ENCODE data around the gene NME7.
"Not testable (repeated sequence)": the region's sequence is repeated elsewhere in the genome, so short reads cannot be mapped to it uniquely, and the experiment has no call there.

The NME7 gene

DNA sequence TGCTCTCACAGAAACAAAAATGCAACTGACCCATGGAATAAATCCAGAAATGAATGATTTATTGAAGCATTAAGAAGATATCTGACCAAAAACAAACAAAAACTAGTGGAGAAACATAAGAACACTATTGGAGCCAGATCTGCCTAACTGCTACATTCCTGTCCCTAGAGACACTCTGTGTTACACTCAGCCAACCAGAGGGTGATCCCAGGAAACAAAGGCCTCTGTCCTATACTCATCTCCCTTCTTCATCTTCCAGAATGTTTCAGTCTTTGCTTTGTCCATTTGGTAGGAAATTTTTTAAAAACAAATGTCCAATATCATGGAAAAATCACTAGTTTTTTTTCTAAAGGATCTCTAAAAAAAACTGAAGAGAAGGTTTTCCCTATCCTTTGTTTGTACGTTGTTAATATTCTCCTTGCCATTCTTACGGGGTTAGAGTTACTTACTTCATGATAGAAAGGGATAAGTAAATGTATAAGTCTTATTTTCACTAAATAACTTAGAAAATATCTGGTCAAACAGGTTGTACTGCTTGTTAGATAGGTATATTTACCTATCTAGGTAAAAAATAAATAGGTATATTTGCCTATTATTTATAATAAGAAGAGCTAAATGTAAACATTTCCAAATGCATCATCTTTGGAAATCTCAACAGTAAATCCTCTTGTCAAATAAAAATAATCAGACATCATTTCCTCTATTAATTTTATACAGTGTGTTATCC, 59.1 kb downstream of the NME7 start:
- DNase-seq (ENCODE audit: insufficient read length, low spot score) (no peak), FAIRE-seq (peak; percentile 35)

DNA sequence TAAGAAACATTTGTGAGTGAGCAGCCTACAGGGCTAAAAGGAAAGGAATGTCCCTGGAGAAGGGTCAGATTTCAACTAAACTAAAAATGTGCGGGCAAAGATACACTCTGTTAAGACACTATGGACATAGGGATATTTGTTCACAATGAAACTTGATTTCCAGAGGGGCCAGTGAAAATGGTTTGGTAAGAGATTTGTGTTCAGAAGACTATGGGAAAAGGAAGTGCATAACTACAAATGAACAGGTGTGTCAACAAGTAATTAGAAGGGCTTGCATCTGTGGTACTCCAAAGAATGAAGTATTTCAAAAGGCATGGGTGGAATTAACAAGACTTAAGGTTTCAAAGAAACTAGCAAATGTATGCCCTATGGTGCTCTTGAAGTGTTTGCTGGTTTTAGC, 60.4 kb downstream of the NME7 start:
- DNase-seq (ENCODE audit: insufficient read length, low spot score) (no peak), FAIRE-seq (no peak)

DNA sequence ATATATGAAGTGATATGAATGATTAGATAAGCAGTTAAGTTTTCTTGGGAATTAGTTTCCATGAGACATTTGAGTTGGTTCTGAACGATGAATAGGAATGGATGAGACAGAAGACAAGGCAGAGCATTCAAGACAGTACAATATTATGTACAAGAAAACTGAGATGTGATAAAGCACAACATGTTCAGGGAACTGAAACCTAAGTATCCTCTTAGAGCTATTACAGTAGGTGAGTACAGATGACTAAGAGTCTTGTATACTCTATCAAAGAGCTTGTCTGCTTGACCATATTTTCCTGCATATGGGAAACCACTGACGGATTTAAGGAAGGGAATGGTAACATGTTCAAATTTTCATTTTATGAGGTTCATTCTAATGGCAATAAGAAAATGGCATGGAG, 61.6 kb downstream of the NME7 start:
- FAIRE-seq (no peak), DNase-seq (ENCODE audit: insufficient read length, low spot score) (no peak)

DNA sequence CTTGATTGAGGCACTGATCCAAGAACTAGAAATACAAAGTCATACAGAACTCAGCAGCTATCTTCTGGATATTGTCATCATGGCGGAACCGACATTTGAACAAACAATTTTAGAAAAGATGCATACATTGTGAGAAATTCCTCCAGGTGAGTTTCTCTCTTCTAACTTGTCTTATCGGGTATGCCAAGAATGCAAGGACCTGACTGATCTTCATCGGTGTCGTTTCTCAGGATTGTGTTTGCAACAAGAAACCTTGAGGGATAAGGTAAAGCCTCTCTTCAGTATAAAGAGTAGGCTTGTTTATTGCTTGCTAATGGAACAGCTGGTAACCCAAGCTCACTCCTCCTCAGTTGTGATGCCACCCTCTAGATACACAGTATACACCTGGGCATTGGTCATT, 62.2 kb downstream of the NME7 start:
- FAIRE-seq (no peak), DNase-seq (ENCODE audit: insufficient read length, low spot score) (no peak)

DNA sequence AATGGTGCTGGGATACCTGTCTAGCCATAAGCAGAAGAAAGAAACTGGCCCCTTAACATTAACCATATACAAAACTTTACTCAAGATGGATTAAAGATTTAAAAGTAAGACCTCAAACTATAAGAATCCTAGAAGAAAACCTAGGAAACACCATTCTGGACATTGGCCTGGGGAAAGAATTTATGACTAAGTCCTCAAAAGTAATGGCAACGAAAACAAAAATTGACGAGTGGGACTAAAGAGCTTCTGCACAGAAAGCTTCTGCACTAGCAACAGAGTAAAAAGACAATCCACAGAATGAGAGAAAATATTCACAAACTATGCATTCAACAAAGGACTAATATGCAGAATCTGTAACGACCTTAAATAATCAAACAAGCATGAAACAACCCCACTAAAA, 66.7 kb downstream of the NME7 start:
- no peak for FAIRE-seq
- no peak for DNase-seq (ENCODE audit: insufficient read length, low spot score)

DNA sequence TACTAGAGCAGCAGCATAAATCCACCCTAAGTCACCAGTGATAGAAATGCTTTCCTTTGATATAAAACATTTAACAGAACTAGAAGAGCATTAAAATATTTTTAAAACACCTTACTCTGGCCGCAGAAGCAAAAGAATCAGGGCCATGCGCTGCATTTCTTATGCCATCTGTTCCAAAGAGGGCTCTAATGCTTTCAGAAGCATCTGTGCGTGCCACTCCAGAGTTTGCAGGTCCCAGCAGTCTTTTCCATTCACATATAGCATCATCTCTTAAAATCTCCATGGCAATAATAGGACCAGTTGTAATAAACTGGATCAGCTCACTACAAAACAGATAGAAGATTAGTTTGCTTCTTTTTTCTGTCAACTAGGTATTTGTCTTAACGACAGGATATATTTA, 69.2 kb downstream of the NME7 start:
- no peak for DNase-seq (ENCODE audit: insufficient read length, low spot score)

DNA sequence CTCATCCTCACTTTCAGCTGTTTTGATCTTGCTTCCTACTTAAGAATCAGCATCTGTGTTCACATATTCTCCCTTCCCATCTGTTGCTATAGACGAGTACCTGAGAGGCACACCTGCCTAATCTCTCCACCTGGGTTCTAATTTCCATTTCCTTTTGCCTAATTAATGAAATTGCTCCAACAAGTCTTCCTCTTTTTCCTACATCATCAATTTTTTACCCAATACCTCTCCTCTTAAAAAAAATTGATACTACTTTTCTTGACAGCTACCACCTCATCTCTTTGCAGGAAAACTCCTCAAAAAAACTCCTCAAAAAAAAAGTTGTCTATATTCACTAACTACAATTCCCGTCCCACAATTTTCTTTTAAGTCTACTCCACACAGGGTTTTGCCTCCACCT, 71.8 kb downstream of the NME7 start:
- DNase-seq (ENCODE audit: insufficient read length, low spot score) = no peak
- no peak for FAIRE-seq

More for the DNA sequence above, 69.2 kb downstream of the NME7 start:
- no peak for FAIRE-seq

DNA sequence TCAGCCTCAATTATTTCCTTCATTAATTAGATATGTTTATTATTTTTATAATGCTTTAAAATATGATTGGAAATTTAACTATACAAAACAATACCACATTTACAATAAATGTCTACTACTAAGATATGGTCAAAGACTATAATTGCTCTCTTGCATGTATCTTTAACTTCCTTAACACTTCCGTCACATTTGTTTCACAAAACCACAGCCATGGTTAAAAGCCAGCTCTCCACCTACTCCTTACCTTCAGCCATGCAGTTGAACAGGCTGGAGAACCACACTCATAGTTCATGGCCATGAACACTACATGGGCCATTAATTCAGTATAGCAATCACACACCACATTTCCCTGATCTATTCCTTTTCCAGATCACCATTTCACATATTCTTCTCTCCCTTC, 72.2 kb downstream of the NME7 start:
- DNase-seq (ENCODE audit: insufficient read length, low spot score) (no peak), FAIRE-seq (peak; percentile 40)

DNA sequence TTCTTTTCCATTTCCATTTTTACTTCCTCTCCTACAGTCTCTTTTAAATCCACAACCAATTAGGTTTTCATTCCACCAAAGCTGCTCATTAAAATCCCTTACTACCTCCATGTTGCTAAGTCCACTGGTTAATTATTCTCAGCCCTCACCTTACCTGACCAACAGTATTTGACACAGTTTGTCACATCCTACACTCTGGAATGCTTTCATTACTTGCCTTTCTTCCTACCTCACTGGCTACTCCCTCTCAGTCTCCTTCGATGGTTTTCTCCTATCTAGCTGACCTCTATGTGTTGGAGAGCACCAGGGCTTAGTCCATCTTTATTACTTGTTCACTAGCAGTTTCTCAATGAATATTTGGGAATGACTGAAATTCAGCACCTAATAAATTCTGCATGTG, 78.6 kb downstream of the NME7 start:
- no peak for DNase-seq (ENCODE audit: insufficient read length, low spot score)
- no peak for FAIRE-seq

DNA sequence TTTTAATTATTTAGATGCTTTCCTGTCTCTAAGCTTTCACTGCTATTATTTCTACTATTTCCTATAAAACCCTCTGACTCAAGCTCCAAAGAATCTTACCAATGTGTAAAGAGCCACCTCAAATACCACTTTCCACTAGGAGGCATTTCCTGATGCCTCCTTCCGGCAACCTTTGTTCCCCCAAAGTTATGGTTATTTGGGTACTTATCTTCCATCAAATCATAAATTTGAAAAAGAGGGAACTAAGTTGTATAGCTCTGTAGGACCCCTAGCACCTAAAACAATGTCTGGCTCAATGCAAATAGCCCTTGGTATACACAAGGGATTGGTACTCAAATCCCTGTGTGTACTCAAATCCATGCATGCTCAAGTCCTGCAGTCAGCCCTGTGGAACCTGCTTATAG, 79.6 kb downstream of the NME7 start:
- DNase-seq (ENCODE audit: insufficient read length, low spot score) (no peak), FAIRE-seq (no peak)

DNA sequence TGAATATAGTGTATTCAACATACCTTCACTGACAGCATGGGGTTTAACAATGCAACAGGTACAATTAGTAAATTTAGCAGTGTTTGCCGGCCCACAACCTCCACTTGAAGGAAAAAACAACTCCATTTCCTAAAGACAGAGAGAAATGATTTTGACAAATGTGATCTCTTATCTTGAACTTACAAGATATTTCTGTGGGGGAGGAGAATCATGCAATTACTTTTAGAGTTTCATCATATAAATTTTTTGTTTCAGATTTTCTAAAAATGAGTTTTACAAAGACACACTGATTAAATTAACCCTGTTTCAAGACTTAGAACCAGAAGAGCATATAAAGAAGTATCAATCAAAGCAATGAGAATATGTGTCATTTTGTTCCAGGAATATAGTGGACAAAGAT, 80.3 kb downstream of the NME7 start:
- FAIRE-seq (no peak), DNase-seq (ENCODE audit: insufficient read length, low spot score) (no peak)

DNA sequence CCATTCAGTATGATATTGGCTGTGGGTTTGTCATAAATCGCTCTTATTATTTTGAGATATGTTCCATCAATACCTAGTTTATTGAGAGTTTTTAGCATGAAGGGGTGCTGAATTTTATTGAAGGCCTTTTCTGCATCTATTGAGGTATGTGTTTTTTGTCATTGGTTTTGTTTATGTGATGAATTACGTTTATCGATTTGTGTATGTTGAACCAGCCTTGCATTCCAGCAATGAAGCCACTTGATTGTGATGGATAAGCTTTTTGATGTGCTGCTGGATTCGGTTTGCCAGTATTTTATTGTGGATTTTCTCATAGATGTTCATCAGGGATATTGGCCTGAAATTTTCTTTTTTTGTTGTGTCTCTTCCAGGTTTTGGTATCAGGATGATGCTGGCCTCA, 86.0 kb downstream of the NME7 start:
- DNase-seq (ENCODE audit: insufficient read length, low spot score); FAIRE-seq: not testable (repeated sequence)

DNA sequence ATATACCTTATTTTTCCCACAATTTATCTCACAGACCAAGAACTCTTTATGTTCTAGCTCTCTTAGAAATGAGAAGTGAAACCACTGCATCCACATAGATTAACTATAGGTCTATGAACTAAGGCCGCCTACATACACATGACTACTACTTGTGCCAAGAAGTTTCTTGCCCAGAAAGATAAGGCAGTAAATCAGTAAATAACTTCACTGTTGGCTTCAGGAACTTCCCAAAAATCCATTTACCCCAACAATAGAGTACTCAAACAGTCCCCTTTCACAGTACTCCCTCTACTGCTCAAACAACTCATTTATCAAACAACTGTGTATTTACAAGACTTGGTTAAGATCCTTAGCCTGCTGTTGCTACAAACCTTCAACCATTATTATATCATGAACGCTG, 96.5 kb downstream of the NME7 start:
- peak; percentile 9 for DNase-seq (ENCODE audit: insufficient read length, low spot score)
- FAIRE-seq = no peak

DNA sequence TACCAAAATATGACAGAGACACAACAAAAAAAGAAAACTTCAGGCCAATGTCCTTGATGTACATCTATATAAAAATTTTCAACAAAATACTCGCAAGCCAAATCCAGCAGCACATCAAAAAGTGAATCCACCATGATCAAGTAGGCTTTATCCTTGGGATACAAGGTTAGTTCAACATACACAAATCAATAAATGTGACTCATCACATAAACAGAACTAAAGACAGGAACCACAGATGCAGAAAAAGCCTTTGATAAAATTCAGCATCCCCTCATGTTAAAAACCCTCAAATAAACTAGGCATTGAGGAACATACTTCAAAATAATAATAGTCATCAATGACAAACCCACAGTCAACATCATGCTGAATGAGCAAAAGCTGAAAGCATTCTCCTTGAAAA, 101.5 kb downstream of the NME7 start:
- no peak for FAIRE-seq
- no peak for DNase-seq (ENCODE audit: insufficient read length, low spot score)

DNA sequence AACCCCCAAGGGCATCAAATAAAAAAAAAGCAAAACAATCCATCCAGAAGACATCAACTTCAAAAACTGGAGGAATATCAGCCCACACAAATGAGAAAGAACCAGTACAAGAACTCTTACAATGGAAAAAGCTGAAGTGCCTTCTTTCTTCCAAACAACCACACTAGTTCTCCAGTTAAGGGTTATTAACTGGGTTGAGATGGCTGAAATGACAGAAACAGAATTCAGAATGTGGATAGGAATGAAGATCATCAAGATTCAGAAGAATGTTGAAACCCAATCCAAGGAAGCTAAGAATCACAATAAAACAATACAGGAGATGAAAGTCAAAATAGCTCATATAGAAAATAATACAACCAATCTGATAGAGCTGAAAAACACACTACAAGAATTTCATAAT, 104.5 kb downstream of the NME7 start:
- FAIRE-seq (no peak), DNase-seq (ENCODE audit: insufficient read length, low spot score) (no peak)

DNA sequence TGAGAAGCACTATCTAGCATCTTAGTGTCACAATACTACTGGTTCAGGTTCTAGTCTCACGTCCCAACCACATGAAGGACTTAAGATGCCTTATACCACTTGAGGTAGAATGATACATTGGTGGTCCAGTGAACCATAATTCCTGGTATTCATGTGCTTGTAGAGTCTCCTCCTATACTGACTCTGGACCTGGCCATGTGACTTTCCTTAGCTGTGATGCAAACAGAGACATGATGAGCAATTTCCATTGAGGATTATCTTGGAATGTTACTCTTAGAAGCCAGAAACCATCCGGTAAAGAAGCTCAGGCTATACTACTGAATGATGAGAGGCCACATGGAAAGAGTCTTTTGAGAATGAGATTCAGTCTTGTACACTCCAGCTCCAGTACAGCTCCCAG, 105.7 kb downstream of the NME7 start:
- no peak for FAIRE-seq
- DNase-seq (ENCODE audit: insufficient read length, low spot score) = no peak

DNA sequence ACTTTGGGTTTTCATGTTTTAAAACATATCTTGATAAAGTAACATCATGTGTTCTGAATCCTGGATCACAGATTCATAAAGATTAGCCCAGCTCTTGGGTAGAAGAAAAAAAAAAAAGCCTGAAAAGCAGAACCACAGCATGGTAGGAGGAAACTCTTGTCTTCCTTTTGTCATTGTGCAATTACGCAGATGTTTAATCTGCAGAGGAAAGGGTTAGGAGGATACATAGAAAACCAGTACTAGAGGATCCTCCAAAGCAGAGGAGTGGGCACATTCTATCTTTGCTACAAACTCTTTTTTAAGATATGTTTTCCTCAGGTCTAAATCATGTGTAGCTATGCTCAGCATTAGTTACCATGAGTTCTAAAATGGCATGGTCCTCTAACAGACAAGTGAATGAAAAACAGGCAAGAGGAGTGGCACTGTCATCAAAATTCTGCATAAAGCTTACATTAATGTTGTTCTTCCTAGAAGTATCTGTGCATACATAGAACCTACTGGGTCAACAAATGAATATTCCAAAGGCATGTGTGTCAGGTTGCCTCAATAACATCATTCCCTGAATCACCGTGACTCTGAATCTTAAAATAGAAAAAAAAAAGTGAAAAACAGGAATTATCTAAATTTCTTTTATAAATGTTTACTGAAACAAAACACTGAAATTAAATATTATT, 107.0 kb downstream of the NME7 start:
- DNase-seq (ENCODE audit: insufficient read length, low spot score) = no peak

DNA sequence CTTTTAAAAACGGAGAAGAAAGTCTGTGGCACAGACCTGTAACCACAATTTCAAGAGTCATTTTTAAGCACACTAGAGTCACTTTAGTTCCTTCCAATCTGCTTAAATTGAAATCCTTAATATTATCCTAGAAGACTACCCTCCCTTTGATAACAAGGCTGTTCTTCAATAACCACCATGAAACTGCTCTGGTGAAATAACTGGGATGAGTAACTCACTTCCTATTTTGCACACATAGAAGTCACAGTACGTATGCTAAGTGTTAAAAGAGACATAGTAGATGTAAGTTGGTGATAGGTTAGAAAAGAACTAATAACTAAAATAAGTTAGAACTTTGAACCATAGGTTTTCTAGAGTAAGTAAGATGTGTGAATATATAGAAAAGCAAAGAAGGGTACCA, 107.8 kb downstream of the NME7 start:
- no peak for DNase-seq (ENCODE audit: insufficient read length, low spot score)
- FAIRE-seq = no peak

More for the DNA sequence above, 107.0 kb downstream of the NME7 start:
- FAIRE-seq = no peak

DNA sequence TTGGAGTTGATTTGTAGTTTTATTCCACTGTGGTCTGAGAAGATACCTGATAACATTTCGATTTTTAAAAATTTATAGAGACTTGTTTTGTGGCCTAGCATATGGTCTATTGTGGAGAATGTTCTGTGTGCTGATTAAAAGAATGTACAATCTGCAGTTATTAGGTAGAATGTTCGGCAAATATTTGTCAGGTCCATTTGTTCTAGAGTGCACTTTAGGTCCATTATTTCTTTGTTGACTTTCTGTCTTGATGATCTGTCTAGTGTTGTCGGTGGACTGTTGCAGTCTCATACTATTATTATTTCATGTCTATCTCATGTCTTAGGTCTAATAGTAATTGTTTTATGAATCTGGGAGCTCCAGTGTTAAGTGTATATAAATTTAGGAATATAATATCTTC, 116.8 kb downstream of the NME7 start:
- FAIRE-seq (no peak), DNase-seq (ENCODE audit: insufficient read length, low spot score) (no peak)

DNA sequence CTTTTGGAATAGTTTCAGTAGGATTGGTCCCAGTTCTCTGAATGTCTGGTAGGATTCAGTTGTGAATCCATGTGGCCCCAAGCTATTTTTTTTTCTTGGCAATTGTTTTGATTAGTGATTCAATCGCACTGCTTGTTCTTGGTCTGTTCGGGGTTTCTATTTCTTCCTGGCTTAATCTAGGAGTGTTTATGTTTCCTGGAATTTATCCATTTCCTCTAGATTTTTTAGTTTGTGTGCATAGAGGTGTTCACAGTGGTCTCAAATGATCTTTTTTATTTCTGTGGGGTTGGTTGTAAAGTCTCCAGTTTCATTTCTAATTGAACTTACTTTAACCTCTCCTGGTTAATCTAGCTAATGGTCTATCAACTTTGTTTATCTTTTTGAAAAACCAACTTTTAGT, 117.6 kb downstream of the NME7 start:
- FAIRE-seq (no peak), DNase-seq (ENCODE audit: insufficient read length, low spot score) (no peak)

DNA sequence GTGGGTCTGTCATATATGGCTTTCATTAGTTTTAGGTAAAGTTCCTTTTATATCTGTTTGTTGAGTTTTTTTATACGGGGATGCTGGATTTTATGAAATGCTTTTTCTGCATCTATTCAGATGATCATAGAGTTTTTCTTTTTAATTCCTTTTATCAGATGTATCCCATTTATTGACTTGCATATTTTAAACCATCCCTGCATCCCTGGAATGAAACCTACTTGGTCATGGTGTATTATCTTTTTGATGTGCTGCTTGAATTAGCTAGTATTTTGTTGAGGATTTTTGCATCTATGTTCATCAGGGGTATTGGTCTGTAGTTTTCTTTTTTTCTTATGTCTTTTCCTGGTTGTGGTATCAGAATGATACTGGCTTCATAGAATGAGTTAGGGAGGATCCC, 118.0 kb downstream of the NME7 start:
- FAIRE-seq = no peak

DNA sequence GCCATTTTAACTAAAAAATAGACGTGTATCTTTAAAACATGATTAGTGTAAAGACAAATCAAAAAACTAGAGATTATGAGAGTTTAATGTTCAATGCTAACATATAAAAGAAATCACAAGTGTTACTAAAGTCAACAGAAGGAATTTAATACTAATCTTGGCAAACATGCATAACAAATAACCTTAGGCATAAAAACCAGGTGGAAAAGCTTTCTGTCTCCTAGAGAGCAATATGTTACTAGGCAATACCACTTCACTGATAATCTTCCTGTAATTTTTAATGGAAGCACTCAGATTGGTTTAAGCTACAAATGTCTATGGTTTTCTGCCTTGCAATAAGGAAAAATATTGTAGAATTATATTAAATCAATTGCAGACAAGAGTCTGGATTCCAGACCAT, 121.9 kb downstream of the NME7 start:
- no peak for DNase-seq (ENCODE audit: insufficient read length, low spot score)
- FAIRE-seq = peak; percentile 8

More for the DNA sequence above, 118.0 kb downstream of the NME7 start:
- DNase-seq (ENCODE audit: insufficient read length, low spot score) = no peak

Data from GM19239 (cell line).